Activated CD4-positive, alpha-beta T cell treated with anti-CD3 and anti-CD28 coated beads, Interleukin-2, Interleukin-4, amounts not matched to agents 100 ng/mL and 50 ng/mL, durations not matched to agents 16 hours and 8 hours (primary cell): Measurements from ENCODE around the gene HAGHL.

Source experiments
- DNase-seq: peaks from one replicate; pipeline ENCODE4 v3.0.0-alpha.2; 2020; ENCODE audit warnings: low spot score

HAGHL gene

GRCh38 chr16:708959-709358, 17.9 kb upstream of the HAGHL start:
- no peak for DNase-seq

- no peak for DNase-seq
These were observed 17.1 kb upstream of the HAGHL start for GRCh38 chr16:709566-710499.

- DNase-seq: no peak
These were observed 16.3 kb upstream of the HAGHL start for GRCh38 chr16:710500-711075.

DNA sequence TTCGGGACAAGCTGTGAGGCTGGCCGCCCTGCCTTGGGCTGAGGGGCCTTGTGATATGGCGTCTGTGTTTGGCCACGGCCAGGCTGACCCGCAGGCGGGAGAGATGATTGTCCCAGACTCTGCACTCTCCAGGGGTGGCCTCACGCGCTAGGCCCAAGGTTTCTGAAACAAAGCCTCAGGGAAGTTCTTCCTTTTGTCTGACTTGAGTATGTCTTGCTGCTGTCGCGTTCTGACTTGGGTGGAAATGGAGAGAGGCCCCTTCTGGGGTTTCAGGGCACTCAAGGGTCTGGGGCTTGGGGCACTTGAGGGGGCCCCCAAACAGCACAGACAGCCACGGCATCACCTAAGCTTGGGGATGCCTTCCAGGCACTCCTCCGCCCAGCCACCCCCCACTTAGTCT, 15.8 kb upstream of the HAGHL start:
- DNase-seq: no peak

- DNase-seq: peak; percentile 75
These were observed 15.2 kb upstream of the HAGHL start for GRCh38 chr16:711548-712320.

DNA sequence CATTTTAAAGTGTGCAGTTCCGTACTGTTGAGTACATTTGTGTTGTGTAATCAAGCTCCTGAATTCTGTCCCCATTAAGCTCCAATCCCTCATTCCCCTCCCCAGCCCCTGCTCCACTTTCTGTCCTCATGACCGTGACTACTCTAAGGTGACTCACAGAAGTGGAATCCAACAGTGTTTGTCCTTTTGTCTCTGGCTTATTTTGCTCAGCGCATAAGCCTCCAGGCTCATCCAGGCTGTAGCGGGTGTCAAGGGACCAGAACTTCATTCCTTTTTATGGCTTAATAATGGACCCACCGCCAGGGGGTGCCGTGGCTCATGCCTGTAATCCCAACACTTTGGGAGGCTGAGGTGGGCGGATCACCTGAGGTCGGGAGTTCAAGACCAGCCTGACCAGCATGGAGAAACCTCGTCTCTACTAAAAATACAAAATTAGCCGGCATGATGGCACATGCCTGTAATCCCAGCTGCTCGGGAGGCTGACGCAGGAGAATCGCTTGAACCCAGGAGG, 14.1 kb upstream of the HAGHL start:
- peak; percentile 53 for DNase-seq

DNA sequence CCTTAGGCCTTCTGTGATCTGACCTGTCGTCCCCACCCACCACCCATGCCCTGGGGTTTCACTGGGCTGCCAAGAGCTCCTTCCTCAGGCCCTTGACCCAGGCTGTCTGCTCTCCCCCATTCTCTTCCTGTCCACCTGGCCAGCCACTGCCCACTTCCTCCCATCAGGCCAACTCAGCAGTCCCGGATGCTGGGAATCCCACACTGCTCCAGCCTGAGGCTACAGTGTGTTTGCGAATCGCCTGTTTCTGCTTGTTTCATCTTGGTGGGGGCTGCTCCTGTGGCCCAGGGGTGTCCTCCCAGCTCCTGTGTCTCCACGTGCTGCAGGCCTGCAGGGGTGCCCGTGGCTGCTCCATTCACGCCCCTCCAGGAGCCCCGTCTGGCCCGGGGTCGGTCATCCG, 12.8 kb upstream of the HAGHL start:
- no peak for DNase-seq

DNA sequence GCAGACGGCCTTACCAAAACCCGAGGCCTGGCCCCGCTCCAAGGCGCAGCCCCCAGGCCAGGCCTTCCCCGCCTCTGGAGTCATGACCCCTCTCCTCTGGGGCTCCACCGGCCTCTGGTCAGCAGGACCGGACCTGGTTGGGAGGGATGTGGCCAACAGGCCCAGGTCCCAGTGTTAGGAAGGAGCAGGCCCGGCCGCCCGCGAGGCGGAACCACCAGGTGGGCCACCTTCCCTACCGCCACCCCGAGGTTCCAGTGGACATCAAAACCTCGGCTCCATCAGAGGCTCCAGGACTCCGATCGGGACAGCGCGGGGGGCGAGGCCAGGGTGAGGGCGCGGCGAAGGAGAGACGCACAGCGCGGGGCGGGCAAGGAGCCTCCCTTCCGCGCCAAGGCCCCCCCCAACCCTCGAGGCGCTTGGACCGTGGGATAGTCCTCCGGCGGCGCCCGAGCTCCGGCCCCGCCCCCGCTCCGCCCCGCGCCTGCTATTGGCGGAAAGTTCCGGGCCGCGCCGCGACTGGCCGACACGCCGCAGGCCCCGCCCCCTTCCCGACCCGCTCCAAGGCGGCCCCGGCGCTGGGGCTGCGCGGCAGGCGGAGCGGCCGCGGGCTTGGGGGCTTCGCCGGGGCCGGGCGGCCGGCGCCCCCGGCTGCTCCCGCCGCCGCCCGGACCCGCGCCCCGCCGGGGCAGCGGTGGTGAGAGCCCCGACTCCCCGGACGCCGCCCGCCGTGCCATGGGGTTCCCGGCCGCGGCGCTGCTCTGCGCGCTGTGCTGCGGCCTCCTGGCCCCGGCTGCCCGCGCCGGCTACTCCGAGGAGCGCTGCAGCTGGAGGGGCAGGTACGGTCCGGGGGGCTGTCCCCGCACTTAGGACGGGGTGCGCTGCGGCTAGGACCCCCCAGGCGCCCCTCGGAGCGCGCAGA, 12.1 kb upstream of the HAGHL start, which contains the start of gene METRN:
Gene METRN, plus strand, starts transcription at position 561 of the 919 bp plus-strand sequence. Its CDS starts 172 bp downstream, at position 733.
- peak; percentile 88 for DNase-seq

DNA sequence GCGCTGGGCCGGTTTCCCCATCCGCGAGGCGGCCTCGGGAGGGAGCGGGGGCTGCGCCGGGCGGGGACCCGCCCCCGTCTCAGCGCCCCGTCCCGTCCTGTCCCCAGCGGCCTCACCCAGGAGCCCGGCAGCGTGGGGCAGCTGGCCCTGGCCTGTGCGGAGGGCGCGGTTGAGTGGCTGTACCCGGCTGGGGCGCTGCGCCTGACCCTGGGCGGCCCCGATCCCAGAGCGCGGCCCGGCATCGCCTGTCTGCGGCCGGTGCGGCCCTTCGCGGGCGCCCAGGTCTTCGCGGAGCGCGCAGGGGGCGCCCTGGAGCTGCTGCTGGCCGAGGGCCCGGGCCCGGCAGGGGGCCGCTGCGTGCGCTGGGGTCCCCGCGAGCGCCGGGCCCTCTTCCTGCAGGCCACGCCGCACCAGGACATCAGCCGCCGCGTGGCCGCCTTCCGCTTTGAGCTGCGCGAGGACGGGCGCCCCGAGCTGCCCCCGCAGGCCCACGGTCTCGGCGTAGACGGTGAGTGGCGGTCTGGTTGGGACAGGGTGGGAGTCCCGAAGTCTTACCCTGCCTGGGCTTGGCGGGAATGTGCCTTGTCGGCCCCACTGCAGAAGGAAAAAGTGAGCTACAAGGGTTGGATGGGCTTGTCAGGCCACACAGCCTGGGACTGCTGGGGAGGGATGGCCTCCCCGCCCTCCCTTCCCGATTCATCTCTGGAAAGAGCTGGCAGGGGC, 11.3 kb upstream of the HAGHL start:
- DNase-seq: no peak

DNA sequence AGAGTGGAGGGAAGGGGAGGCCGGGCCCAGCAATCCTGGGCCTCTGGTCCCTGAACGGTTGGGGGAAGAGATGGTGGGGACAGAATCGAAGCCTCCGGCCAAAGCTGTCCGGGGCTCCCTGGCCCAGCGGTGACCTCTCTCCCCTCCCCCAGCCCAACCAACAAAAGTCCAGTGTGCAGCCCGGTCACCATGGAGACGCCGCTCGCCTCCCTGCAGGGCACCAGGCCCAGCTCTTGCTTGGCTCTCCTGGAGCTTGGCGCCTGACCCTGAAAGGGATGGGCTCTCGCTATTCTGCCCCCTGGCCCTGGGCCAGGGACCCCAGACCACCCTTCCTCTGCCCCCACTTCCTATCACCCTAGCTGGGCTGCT, 10.7 kb upstream of the HAGHL start:
- DNase-seq: no peak

DNA sequence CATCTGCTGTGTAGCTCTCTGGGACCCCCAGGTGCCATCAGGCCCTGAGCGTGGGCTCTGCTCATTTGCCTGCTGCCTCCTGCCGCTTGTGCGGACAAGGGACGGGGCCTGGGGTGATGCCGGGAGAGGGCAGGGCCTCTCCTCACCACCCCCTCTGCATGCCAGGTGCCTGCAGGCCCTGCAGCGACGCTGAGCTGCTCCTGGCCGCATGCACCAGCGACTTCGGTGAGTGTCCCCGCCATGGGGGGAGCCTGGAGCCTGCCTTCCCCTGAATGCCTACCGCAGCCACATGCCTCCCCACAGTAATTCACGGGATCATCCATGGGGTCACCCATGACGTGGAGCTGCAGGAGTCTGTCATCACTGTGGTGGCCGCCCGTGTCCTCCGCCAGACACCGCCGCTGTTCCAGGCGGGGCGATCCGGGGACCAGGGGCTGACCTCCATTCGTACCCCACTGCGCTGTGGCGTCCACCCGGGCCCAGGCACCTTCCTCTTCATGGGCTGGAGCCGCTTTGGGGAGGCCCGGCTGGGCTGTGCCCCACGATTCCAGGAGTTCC, 10.1 kb upstream of the HAGHL start:
- DNase-seq: no peak

DNA sequence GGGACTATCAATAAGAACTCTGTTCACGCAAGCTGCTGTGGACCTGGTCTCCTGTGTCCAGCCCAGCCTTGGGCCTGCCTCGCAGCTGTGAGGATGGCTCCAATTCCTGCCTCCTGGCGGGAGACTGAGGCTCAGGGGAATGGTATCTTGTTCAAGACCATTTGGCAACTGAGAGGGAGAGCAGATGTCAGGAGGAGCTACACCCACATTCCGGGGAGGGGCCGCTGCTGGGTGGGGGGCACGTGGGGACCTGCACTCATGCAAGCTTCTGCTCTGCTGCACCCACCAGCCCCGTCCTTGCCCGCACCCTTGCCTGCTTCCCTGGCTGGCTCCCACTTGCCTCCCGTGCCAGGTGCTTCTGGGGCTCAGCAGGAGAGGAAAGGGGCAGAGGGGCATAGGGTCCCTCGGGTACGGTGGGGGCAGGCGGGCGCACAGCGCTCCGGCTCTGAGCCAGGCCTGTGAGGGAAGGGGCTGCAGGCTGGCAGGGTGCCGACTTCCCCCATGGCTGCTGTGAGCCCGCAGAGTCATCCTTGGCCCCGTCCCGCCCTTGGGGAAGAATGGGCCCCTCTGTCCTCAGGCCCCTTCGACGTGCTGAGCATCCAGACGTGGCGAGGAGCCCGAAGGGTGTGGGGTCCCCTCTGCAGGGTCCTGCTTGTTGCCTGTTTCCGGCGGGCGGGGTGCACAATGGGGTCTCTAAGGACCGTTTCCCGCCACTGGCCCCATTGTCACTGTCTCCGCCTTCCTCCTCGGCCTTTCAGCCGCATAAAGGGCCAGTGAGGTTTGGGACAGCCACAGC, 9.3 kb upstream of the HAGHL start:
- no peak for DNase-seq

DNA sequence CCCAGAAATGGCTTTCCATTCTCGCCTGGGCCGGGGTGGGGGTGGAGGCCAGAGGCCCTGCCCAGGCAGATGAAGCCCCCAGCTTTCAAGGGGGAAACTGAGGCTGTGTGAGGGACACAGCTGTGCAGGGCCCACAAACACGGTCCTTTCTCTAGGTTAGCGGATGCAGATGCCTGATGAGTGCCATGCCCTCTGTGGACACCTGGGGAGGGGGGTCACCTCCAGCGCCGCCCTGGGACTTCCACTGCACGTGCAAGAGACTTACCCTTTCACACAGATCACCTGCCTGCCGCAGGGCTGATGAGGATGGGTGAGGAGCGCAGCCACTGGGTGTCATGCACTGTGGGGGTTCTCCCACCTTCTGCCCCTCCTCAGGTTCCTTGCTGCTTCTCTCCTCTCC, 8.5 kb upstream of the HAGHL start:
- no peak for DNase-seq

- no peak for DNase-seq
These were observed 8.0 kb upstream of the HAGHL start for GRCh38 chr16:718922-719321.

DNA sequence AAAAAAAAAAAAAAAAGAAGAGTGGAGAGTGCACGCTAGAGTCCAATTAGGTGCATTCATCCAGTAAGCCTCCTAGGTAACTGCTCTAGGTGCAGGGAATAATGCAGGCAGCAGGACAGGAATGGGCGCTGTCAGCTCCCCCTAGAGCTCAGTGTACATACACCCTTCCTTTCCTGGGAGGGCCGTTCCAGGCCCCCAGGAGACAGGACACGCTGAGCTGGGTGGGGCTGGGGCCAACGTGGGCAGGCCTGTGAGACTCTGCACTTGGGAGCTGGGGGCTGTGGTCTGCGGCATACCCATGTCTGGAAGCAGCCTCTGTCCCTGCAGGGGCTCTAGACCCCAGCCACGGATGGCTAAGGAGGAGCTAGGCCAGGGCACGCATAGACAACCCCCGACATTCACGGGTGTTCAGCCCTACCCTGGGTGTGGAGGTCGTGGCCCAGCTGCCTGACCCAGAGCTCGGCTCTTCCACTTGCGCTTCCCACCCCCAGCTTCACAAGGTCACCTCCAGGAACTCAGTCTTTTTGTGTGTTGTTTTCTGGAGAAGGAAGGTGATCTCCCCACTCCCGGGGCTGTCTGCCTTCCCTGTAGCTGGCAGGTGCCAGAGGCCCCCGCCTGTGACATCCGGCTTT, 7.0 kb upstream of the HAGHL start:
- DNase-seq: no peak

DNA sequence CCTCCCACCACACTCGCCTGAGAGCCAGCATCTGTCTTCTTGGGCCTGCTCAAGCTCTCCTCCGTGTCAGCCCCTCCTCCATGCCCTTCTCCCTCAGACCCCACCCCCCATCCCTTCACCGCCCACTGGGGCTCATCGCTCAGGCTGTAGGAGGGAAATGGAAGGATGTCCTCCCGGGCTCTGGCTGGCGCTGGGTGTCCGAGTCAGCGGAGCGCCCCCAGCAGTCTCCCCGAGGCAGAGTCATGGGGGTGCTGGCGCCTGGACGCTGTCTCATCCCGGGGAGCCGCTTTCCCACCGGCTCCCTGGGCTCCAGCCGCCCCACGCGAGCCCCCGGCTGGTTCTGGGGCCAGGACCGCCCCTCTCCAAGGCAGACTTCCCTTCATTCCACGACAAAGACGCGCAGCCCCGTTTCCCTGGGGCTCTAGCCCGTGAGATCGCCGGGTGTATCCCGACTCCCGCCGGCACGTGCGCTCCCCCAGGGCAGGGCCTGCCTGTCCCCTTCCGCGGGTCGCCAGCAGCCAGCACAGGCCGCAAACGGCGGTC, 6.4 kb upstream of the HAGHL start:
- peak; percentile 56 for DNase-seq

DNA sequence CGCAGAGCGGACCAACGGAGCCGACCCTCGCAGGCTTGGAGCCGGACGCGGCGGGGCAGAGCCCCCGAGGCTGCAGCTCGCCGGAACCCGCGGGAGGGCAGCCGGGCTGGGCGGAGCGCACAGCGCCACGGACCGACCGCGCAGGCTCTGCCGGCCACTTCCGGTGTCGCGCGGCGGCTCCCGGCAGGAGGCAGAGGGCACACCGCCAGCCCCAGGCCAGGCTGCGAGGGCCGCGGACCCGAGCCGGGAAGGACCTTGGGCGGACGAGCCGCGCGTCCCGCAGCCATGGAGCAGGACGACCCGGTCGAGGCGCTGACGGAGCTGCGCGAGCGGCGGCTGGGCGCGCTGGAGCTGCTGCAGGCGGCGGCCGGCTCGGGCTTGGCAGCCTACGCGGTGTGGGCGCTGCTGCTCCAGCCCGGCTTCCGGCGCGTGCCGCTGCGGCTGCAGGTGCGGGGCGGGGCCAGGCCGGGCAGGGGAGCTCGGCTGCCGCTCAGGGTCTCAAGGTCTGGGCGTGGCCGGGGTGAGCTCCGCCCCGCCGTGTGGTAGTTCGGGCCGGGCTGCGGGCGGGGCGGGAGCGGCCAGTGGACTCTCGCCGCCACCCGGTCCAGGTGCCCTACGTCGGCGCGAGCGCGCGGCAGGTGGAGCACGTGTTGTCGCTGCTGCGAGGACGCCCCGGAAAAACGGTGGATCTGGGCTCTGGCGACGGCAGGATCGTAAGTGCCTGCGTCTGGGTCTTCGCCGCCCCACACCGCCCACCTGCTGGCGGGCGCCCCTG, 5.7 kb upstream of the HAGHL start, which contains the start of gene ANTKMT:
Gene ANTKMT, plus strand, starts transcription at position 157 of the 775 bp plus-strand sequence. Its CDS starts 129 bp downstream, at position 286.
- DNase-seq: peak; percentile 81
